HEK293 (cell line): ENCODE data around the gene MAPK12.
A peak's percentile ranks its signal among the peaks of the same experiment; 100 is the strongest.

Source experiments
- CTCF ChIA-PET: fragments of 350-600 bp; formaldehyde crosslinking; extraction: SDS; loops from one replicate; lab custom pipeline; 2021; ENCODE audit warnings: antibody characterized with exemption; lab: Yijun Ruan, JAX
- POLR2A ChIA-PET: fragments of 300-600 bp; formaldehyde crosslinking; extraction: SDS; loops from one replicate; lab custom pipeline; 2020; ENCODE audit warnings: antibody characterized with exemption, inconsistent platforms; lab: Yijun Ruan, JAX
- H3K27ac ChIP-seq: fragments of 200-500 bp; sonication (Bioruptor generic); 2 replicates; pipeline ENCODE4 v1.5.1; 2014; ENCODE audit warnings: low read depth, low read length, control low read depth, inconsistent platforms; ENCODE audit errors: extremely low read depth
- H3K36me3 ChIP-seq, 2 experiments: fragments of 200-500 bp in 1 of 2; sonication (Bioruptor generic) in 1 of 2; 1 replicate in 1 of 2; 2 replicates in 1 of 2; pipeline ENCODE4 v1.5.1; 2014 to 2017; ENCODE audit warnings: inconsistent platforms in 2 of 2, low read length in 2 of 2; ENCODE audit not compliant: control insufficient read depth in 2 of 2, insufficient read depth in 1 of 2
- H3K4me1 ChIP-seq: fragments of 200-500 bp; sonication (Bioruptor generic); 2 replicates; pipeline ENCODE4 v1.5.1; 2014; ENCODE audit warnings: mild to moderate bottlenecking, low read length, inconsistent platforms; ENCODE audit not compliant: control insufficient read depth, insufficient read depth
- H3K4me3 ChIP-seq: 2 replicates; pipeline ENCODE4 v1.5.1; 2011; ENCODE audit warnings: low read depth, mild to moderate bottlenecking, control low read depth, low read length, moderate library complexity
- H3K9me3 ChIP-seq: fragments of 200-500 bp; sonication (Bioruptor generic); 2 replicates; pipeline ENCODE4 v1.5.1; 2014; ENCODE audit warnings: low read depth, low read length, inconsistent platforms; ENCODE audit not compliant: control insufficient read depth, insufficient read depth
- GLIS1 ChIP-seq: fragments of 450-650 bp; formaldehyde crosslinking; IDR thresholded peaks from 2 replicates; pipeline ENCODE4 v1.5.1; 2016; ENCODE audit warnings: missing biosample characterization, missing genetic modification characterization
- GLIS2 ChIP-seq: fragments of 450-650 bp; formaldehyde crosslinking; IDR thresholded peaks from 2 replicates; pipeline ENCODE4 v1.5.1; 2016; ENCODE audit warnings: missing biosample characterization, missing genetic modification characterization
- HIC1 ChIP-seq: fragments of 450-650 bp; formaldehyde crosslinking; IDR thresholded peaks from 2 replicates; pipeline ENCODE4 v1.5.1; 2016; ENCODE audit warnings: missing biosample characterization, missing genetic modification characterization
- HOXC10 ChIP-seq: sonication (generic); formaldehyde crosslinking; IDR thresholded peaks from 2 replicates; pipeline ENCODE4 v1.8.1; 2023; ENCODE audit warnings: mild to moderate bottlenecking, missing genetic modification reagents
- IKZF3 ChIP-seq: fragments of 450-650 bp; IDR thresholded peaks from 2 replicates; pipeline ENCODE4 v1.5.0; 2018; ENCODE audit warnings: missing biosample characterization, mild to moderate bottlenecking, missing genetic modification characterization, moderate library complexity
- KLF1 ChIP-seq: fragments of 450-650 bp; formaldehyde crosslinking; IDR thresholded peaks from 2 replicates; pipeline ENCODE4 v1.5.1; 2016; ENCODE audit warnings: missing biosample characterization, missing genetic modification characterization
- SP2 ChIP-seq: fragments of 450-650 bp; formaldehyde crosslinking; IDR thresholded peaks from 2 replicates; pipeline ENCODE4 v1.5.1; 2016; ENCODE audit warnings: missing biosample characterization, missing genetic modification characterization
- ZBTB21 ChIP-seq: fragments of 450-650 bp; formaldehyde crosslinking; IDR thresholded peaks from 2 replicates; pipeline ENCODE4 v1.5.1; 2017; ENCODE audit warnings: missing biosample characterization, missing genetic modification characterization
- ZBTB49 ChIP-seq: fragments of 450-650 bp; formaldehyde crosslinking; IDR thresholded peaks from 2 replicates; pipeline ENCODE4 v1.5.1; 2016; ENCODE audit warnings: missing biosample characterization, missing genetic modification characterization, low read depth
- ZNF138 ChIP-seq: fragments of 450-650 bp; formaldehyde crosslinking; IDR thresholded peaks from 2 replicates; pipeline ENCODE4 v1.5.1; 2016; ENCODE audit warnings: missing biosample characterization, missing genetic modification characterization, borderline replicate concordance
- ZNF341 ChIP-seq: fragments of 450-650 bp; formaldehyde crosslinking; IDR thresholded peaks from 2 replicates; pipeline ENCODE4; 2016; ENCODE audit warnings: low read depth, missing biosample characterization, missing genetic modification characterization
- ZNF514 ChIP-seq: fragments of 450-650 bp; formaldehyde crosslinking; IDR thresholded peaks from 2 replicates; pipeline ENCODE4 v1.5.1; 2016; ENCODE audit warnings: missing biosample characterization, missing genetic modification characterization
- ZNF670 ChIP-seq: fragments of 450-650 bp; formaldehyde crosslinking; IDR thresholded peaks from 2 replicates; pipeline ENCODE4 v1.5.1; 2016; ENCODE audit warnings: missing biosample characterization, missing genetic modification characterization, low read depth
- TF ChIP-seq, protein P1 (sequence below): fragments of 450-650 bp; formaldehyde crosslinking; IDR thresholded peaks from 2 replicates; pipeline ENCODE4 v1.5.1; 2016; ENCODE audit warnings: missing biosample characterization, missing genetic modification characterization
- TF ChIP-seq, protein P2 (sequence below): fragments of 450-650 bp; formaldehyde crosslinking; IDR thresholded peaks from 2 replicates; pipeline ENCODE4 v1.5.1; 2016; ENCODE audit warnings: missing biosample characterization, missing genetic modification characterization

MAPK12 gene

DNA sequence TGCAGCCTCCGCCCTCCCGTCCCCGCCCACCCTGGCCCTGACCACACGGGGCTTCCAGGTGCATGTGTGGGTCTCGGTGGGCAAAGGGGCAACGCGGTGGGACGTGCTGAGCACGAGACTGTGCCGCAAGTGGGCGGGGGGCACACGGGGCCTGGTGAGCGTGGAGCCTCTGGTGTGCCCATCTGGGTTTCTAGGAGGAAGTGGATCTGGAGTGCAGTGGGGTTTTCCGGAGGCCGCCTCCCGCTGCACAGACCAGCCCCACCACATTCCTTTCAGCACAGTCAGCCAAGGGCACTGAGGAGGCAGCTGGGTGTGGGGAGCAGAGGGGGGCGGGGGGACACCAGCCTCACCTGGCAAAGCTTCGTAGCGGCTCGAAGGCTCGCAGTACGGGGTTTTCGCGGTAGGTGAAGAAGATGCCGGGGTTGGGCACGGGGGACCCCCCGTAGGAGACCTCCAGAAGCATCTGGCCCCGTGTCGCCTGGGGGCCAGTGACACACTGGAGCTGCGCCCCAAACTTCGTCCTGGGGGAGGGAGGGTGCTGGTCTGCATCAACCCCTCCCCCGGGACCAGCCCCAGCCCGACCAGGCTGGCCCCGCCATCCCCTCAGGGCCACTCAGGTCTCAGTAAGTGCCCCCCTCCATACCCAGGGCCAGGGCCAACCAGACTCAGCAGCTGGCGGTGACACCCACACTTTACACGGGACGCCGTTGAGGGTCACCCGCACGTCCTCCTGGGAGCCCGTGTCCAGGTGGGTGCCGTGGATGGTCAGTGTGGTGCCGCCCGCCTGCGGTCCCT is 21.1 kb upstream of the MAPK12 start:
- Histone ChIP-seq H3K27ac (no peak overlapping the region), H3K9me3 (no peaks in the 10 kb centered on the region), H3K36me3 (peaks cover 0 to 93% of the 10 kb centered on the region in 2 experiments; a peak in 2 of 3 replicates), H3K4me3 (no peak overlapping the region), H3K4me1 (no peaks in the 10 kb centered on the region)
- CTCF ChIA-PET: interaction anchor here (0.6 kb wide), 1 partner anchor 8 kb away, joined by 4 read pairs; no protein-coding TSS in a partner anchor
- TF ChIP-seq ZNF341 (tag by site-specific recombination) (no peak), KLF1 (tag by site-specific recombination) (peak; percentile 41; the same call in 1 of the 2 replicates), GLIS2 (tag by site-specific recombination) (peak; percentile 16; the same call in 1 of the 2 replicates), HIC1 (tag by site-specific recombination) (peak; percentile 44; the same call in 1 of the 2 replicates)
- POLR2A ChIA-PET: interaction anchor here (1.4 kb wide), 1 partner anchor 13 kb away, joined by 3 read pairs; no protein-coding TSS in a partner anchor

DNA sequence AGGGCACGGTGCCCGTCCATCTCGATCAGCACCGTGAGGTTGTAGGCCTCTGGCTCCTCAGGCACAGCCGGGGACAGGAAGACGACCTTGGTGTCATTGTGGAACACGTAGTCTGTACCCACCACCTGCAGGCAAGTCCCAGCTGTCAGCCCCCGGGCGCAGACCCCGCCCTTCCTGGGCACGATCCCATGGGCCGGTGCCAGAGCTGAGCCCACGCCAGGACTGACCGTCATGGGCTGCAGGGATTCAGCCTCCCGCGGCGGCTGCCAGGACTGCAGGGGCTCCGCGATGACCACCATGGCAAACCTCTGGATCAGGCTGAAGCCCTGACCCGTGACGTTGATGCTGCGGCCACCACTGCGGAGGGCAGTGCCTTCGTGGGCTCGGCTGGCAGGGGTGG is 20.5 kb upstream of the MAPK12 start:
- Histone ChIP-seq H3K36me3 (peaks cover 0 to 94% of the 10 kb centered on the region in 2 experiments; a peak in 2 of 3 replicates), H3K27ac (no peak overlapping the region), H3K4me3 (no peak overlapping the region), H3K9me3 (no peaks in the 10 kb centered on the region), H3K4me1 (no peaks in the 10 kb centered on the region)
- ChIA-PET CTCF (interaction anchor here (0.7 kb wide), 1 partner anchor 368 kb away, joined by 3 read pairs; no protein-coding TSS in a partner anchor), POLR2A (interaction anchor here (1.4 kb wide), 1 partner anchor 13 kb away, joined by 3 read pairs; no protein-coding TSS in a partner anchor)
- TF ChIP-seq HIC1 (tag by site-specific recombination) (peak; percentile 54; the same call in 1 of the 2 replicates), IKZF3 (tag by site-specific recombination) (no peak), GLIS1 (tag by site-specific recombination) (no peak)

DNA sequence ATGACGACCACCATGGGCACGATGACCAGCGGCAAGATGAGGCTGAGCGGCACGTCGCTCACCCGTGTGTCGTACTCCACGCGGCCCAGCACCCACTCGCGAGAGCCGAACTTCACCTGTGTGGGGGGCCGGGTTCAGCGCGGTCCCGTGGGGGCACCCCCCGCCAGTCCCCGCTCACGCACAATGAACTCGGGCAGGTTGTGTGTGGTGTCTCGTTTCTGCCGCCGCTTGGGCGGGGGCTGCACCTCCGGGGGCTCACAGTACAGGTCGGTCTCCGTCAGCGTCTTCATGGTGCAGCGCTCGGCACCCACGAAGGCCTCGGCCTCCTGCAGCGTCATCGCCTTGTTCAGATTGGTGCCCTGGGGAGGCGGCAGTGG is 19.9 kb upstream of the MAPK12 start:
- H3K9me3 ChIP-seq: no peaks in the 10 kb centered on the region
- CTCF ChIA-PET: interaction anchor here (0.7 kb wide), 1 partner anchor 368 kb away, joined by 3 read pairs; no protein-coding TSS in a partner anchor
- no peak overlapping the region for H3K4me3 ChIP-seq
- peaks cover 0 to 94% of the 10 kb centered on the region in 2 experiments; a peak in 2 of 3 replicates for H3K36me3 ChIP-seq
- H3K27ac ChIP-seq: no peak overlapping the region
- POLR2A ChIA-PET: interaction anchor here (1.4 kb wide), 1 partner anchor 12 kb away, joined by 3 read pairs; no protein-coding TSS in a partner anchor
- H3K4me1 ChIP-seq: no peaks in the 10 kb centered on the region
- TF ChIP-seq, protein P1, sequence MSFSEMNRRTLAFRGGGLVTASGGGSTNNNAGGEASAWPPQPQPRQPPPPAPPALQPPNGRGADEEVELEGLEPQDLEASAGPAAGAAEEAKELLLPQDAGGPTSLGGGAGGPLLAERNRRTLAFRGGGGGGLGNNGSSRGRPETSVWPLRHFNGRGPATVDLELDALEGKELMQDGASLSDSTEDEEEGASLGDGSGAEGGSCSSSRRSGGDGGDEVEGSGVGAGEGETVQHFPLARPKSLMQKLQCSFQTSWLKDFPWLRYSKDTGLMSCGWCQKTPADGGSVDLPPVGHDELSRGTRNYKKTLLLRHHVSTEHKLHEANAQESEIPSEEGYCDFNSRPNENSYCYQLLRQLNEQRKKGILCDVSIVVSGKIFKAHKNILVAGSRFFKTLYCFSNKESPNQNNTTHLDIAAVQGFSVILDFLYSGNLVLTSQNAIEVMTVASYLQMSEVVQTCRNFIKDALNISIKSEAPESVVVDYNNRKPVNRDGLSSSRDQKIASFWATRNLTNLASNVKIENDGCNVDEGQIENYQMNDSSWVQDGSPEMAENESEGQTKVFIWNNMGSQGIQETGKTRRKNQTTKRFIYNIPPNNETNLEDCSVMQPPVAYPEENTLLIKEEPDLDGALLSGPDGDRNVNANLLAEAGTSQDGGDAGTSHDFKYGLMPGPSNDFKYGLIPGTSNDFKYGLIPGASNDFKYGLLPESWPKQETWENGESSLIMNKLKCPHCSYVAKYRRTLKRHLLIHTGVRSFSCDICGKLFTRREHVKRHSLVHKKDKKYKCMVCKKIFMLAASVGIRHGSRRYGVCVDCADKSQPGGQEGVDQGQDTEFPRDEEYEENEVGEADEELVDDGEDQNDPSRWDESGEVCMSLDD (tag by site-specific recombination): no peak
- TF ChIP-seq ZBTB21 (tag by site-specific recombination) (no peak), ZNF670 (tag by site-specific recombination) (no peak), ZNF514 (tag by site-specific recombination) (no peak), SP2 (tag by site-specific recombination) (no peak), HOXC10 (CRISPR knock-in tag) (no peak), ZBTB49 (tag by site-specific recombination) (no peak), ZNF138 (tag by site-specific recombination) (no peak)
- TF ChIP-seq, protein P2, sequence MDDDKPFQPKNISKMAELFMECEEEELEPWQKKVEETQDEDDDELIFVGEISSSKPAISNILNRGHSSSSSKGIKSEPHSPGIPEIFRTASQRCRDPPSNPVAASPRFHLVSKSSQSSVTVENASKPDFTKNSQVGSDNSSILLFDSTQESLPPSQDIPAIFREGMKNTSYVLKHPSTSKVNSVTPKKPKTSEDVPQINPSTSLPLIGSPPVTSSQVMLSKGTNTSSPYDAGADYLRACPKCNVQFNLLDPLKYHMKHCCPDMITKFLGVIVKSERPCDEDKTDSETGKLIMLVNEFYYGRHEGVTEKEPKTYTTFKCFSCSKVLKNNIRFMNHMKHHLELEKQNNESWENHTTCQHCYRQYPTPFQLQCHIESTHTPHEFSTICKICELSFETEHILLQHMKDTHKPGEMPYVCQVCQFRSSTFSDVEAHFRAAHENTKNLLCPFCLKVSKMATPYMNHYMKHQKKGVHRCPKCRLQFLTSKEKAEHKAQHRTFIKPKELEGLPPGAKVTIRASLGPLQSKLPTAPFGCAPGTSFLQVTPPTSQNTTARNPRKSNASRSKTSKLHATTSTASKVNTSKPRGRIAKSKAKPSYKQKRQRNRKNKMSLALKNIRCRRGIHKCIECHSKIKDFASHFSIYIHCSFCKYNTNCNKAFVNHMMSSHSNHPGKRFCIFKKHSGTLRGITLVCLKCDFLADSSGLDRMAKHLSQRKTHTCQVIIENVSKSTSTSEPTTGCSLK: no peak
